Thyroid gland (tissue), 4 donors: ENCODE results near the gene ANOS1.

ENCODE experiments used
- POLR2A ChIP-seq, 2 donors: fragments of 450-650 bp; IDR thresholded peaks; one replicate each; pipeline ENCODE4 v1.6.1; 2017; ENCODE audit warnings: antibody characterized with exemption in 2 of 2, mild to moderate bottlenecking in 2 of 2, moderate library complexity in 1 of 2
- TF ChIP-seq, protein P1 (sequence below), 6 experiments: fragments of 200-600 bp in 3 of 6; fragments of 450-650 bp in 3 of 6; sonication (generic) in 3 of 6; IDR thresholded peaks; one replicate each; pipeline ENCODE4 v1.5.1; 2016 to 2019; ENCODE audit warnings: antibody characterized with exemption in 6 of 6, mild to moderate bottlenecking in 2 of 6, inconsistent platforms in 1 of 6, moderate library complexity in 1 of 6

DNA sequence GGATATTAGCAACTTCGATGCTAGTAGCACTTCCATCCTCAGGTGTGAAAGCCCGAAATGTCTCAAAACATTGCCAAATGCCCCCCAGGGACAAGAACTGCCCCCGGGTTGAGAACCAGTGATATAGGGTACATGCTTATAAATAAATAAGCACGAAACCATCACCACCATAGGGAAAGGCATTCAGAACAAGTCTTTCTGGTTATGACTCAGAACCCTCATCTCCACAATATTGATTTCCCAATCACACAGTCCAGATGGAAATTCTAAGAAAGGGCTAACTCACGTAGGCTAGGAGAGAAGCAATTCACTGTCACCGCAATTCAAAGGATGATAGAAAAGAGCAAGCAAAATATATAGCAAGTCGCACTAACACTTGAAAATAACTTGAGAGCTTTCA is 84.8 kb downstream of the ANOS1 start:
- TF ChIP-seq, protein P1, sequence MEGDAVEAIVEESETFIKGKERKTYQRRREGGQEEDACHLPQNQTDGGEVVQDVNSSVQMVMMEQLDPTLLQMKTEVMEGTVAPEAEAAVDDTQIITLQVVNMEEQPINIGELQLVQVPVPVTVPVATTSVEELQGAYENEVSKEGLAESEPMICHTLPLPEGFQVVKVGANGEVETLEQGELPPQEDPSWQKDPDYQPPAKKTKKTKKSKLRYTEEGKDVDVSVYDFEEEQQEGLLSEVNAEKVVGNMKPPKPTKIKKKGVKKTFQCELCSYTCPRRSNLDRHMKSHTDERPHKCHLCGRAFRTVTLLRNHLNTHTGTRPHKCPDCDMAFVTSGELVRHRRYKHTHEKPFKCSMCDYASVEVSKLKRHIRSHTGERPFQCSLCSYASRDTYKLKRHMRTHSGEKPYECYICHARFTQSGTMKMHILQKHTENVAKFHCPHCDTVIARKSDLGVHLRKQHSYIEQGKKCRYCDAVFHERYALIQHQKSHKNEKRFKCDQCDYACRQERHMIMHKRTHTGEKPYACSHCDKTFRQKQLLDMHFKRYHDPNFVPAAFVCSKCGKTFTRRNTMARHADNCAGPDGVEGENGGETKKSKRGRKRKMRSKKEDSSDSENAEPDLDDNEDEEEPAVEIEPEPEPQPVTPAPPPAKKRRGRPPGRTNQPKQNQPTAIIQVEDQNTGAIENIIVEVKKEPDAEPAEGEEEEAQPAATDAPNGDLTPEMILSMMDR (IDR thresholded peaks at IDR 0.05): no peak
- no peak for TF ChIP-seq POLR2A (IDR thresholded peaks at IDR 0.05)
